EH (cell line): ENCODE measurements around the gene PSAT1.
"Not testable (repeated sequence)": the region's sequence is repeated elsewhere in the genome, so short reads cannot be mapped to it uniquely, and the experiment has no call there.

Source experiments
- DNase-seq: peaks from one replicate; pipeline ENCODE4 v3.0.0-alpha.2; 2015; ENCODE audit warnings: low read depth

Gene PSAT1

DNA sequence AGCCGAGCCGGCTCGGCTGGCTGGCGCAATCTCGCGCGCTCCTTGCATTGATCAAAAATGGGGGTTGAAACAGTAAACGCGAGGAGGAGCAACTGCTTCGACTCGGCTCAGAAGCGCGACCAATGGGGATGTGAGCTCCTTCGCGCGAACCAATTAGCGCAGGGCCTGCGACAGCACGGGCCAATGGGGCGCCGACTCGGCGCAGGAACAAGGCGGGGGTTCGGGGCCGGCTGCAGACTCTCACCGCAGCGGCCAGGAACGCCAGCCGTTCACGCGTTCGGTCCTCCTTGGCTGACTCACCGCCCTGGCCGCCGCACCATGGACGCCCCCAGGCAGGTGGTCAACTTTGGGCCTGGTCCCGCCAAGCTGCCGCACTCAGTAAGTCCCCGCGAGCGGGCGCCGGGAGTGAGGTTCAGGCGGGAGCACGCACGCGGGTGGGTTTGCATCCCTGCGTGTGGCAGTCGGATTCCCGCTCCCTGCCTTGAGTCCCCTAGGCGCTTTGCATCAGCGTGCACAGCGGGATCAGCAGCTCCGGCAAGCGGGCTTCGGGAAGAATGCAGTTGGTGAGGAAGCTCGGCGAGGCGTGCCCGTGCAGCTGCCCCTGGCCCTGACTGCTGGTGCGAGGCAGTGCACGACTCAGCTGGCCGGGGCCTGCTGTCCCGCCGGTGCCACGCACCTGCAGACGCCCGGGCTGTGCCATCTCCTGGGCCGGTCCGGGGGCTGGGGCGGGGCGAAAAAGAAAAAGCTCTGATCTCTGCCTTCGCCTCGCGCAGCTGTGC, at the start of gene PSAT1:
Gene PSAT1 (plus strand): TSS at position 233 of the 779 bp plus-strand sequence. CDS start 86 bp downstream, at position 319.
- peak; percentile 98 for DNase-seq

DNA sequence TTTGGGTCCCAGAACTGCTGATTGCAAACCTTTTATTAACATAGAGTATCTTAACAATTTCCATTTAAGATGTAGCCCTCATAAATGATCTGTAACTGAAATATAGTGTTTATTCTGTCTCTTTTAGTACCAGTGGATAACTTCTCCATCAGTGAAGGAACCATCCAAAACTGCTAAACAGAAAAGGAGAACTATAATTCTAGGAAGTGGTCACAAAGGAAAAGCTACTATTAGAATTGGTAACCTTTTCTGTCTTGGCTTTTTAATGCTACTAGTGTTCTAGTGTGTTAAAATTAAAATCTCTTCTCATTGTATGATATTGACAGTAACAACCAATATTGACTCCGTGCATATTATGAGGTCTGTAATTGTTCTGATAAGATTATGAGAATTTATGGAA, 48.3 kb upstream of the PSAT1 start:
- DNase-seq = no peak

DNA sequence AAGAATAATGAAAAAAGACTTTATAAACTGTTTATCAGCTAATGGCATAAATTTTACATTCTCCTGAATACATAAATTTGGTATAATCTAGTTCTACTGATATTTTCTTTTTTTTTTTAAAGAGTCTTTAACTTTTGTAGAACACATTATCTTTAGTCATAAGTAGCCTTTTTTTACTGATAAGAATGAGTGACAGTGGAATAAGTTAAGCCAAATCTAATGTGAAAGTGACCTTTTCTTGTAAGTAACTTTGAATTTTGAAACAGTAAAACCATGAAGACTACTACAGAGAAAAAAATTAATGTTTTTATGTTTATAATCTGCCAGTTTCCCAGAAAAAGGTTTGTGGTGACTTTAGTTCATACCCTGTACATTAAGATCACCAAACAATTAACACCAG, 47.4 kb upstream of the PSAT1 start:
- no peak for DNase-seq

DNA sequence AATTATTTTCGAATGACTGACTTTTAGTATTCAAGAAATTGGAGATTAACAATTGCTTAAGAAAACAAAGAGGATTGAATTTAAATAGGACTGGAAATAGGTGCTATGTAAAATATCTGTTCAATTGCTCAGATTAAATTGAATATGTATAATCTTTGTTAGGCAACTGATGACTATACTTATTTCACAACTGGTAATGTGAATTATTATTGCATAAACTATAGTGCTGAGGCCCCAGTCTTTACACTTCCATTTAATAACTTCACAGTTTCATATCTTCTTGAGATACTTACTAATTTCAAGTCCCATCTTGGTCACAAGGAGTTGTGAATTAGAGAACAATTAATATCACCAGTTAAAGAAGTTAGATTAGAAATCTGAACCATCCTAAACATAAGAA, 44.3 kb upstream of the PSAT1 start:
- DNase-seq = no peak

DNA sequence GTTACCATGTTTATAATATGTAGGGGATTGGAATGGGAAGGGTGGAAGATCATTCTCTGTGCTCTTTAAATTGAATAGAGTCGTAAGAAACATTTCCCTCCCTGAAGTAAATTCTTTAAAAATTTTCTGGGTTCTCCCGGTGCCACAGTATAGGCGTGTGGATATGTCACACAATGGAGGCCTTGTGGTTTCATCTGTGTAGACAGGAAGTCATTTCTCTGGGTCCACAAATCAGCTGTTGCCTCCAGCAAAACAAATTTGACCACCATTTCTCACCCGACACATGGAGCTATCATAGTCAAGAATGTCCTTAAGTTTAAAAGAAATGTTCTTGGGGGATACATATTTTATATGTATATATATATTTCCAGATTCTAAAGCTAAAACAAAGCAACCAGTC, 43.6 kb upstream of the PSAT1 start:
- DNase-seq = no peak

DNA sequence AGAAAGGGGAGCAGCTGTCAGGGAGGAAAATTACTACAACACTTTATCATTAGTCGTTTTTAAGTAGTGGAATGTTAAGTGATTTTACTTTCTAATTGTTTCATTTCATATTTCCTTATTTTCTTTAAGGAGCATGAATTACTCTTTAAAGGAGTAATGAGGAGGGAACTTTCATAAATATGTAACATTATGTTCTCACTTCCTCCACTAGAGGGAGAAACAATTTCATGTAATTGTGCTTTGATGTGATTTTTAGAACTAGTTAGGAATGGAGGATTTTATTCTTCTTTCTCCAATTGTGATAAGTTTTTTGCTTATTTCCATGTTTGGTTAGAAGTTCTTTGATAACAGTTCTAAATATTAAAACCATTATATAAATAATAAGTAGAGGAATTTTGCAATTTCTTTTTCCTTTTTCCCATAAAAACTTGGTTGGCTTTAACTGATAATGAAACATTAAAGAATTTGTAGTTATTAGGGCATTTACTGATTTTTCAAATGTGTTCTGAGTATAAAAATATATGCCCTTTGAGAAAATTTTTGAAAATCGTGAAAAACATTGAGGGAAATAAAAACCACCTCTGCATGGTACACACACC, 35.4 kb upstream of the PSAT1 start:
- DNase-seq = peak; percentile 44

DNA sequence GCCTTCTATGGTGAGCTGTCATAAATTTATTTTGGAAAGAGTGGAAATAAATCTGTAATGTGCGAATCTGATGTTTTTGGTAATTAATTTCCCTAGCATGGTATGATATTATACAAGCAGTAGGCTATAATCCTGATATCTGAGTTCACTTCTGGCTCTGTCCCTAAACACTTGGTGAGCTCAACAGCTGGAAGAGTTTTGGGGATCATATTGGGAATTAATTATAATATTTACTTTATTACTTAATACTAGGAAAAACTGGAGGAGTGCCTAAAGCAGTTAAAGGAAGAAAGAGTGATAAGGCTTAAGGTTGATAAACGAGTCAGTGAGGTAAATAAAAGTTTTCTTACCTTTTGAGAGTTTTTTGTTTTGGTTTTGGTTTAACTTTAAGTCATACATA, 34.3 kb upstream of the PSAT1 start:
- no peak for DNase-seq

DNA sequence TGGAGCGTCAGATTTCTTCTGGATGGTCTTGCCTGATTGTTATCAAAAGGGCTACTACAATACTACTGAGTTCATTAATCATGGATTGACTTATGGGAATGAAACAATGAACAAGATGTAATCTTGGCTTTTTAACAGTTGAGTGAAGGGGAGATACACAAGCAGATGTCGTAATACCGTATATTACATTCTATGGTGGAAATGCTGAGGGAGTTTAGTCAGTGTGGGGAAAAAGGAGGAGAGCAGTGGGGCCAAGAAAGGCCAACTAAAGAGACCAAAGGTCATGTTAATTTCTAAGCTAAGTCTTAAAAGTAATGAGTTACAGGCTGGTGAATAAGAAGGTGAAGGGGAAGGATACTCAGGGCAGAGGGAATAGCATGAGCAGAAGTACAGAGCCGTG, 29.0 kb upstream of the PSAT1 start:
- DNase-seq = no peak

DNA sequence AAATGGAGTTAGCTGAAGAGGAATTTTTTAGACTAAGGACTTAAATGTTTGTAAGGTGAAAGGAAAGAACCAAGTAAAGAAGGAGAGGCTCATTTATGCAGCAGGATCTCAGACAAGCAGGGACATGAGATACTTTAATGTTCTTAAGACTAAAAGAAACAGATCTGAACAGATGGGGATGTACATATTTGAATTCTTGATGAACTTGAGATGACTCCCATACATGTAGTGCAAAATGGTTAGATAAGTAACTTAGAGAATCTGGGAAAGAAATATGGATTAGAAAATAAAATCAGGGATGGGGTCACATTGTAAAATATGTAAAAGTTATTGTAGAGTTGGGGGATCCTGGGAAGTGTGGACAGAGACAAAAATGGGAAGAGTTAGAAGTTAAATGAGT, 27.1 kb upstream of the PSAT1 start:
- no peak for DNase-seq

DNA sequence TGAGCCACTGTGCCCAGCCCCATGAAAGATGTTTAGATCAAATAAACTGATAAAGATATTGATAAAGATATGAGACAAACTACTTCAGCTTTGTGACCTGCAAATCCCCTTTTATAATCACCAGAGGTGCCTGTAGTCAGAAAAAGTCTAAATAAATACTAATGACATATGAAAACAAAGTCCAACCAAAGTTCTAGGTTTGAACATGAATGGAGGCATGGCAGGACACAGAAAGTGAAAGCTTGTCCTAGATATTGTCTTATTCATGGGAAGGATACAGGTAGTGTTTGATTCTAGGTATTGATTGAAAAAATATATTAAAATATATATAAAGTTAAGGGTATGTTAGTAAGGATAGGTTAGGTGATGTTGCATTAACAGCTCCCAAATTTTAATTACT, 24.6 kb upstream of the PSAT1 start:
- DNase-seq = no peak

DNA sequence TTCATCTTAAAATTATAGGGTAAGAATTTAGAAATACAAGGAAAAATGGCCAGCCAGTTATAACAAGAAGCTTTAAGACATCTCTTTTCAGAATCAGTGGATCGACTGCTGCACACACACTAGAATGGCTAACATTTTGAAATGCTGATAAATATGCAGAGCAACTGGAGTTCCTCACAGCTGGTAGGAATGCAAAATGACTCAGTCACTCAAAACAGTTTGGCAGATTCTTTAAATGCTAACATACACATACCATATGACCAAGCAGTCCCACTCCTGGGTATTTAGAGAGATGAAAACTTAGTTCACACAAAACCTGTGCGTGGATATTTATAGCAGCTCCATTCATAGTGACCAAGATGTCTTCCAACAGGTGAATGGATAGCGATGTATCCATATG, 23.2 kb upstream of the PSAT1 start:
- peak; percentile 67 for DNase-seq

DNA sequence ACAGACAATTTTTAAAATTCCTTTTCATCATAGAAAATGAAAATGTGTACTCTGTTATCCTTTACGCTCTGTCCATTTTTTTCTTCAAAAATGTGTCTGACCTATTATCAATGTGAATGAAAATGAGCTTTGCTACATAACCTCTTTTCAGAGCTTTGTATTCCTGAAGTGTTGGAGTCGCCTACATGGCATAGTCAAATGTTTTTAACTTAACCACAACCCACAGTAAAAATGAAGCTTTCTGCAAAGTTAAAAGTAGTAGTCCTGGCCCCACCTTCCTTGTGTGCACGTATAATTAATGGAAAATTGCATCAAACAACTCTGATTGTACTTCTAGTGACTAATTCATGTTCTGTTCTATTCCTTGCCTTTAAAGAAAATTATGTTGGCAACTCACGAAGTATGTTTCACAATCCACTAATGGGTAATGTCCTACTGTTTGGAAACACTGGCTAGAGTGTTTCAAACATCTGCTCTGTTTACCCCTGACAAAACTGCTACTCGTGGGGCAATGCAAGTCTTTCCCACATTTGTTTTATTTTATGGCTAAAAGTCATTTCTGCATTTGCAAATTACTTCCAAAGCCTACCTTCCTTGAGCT, 18.6 kb upstream of the PSAT1 start:
- peak; percentile 52 for DNase-seq

DNA sequence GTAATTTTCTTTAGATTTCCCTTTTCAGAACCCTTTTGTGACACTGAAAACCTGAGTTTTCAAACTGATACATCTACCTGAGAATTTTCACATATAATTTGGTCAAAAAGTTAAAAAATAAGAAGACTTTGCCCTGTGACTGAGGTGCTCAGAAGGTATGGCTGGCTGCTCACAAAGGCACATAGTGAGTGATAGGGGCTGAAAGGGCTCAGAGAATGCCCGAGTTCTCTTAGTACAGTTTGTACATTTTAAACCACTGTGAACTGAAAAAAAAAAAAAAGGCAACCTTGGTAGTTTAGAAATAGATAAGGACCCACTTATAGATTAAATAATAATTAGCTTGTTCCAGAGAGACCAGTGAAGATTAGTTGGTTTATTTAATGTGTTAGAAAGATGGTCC, 18.1 kb upstream of the PSAT1 start:
- DNase-seq = no peak

DNA sequence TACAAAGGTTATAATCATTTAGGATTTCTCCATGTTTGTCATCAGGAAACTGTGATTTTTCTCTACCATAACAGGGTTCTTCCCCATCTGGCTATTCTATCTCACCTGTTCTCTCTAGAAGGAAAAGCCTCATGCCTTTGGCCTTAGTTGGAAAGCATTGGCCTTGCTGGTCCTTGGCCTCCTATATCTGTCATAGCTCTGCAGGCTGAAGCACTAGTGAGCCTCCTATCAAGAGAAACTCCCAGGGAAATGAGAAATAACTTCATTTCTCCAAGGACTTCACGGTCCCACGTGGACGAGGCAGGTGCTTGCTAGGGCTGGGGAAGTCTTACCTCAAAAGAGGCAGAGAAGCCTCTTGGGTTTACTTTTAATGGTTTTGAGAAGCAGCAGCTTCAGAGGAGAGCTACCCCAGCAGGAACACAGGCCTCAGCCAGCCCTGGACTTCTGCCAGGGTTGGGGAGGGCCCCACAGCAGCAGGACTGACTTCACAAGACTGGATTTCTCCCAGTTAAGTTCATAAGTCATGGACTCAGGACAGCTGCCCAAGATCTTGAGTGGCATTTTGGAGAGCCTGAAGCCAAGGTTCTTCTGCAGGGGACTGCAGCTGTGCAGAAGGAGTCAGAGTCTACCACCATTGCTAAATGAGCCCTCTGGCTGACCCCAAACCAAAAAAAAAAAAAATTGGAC, 15.8 kb upstream of the PSAT1 start:
- peak; percentile 55 for DNase-seq

DNA sequence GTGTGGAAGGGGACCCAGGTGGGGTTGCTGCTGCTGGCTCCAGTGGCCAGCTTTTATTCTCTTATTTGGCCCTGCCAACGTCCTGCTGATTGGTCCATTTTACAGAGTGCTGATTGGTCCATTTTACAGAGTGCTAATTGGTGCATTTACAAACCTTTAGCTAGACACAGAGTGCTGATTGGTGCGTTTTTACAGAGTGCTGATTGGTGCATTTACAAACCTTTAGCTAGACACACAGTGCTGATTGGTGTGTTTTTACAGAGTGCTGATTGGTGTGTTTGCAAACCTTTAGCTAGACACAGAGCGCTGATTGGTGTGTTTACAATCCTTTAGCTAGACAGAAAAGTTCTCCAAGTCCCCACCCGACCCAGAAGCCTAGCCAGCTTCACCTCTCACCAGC, 12.7 kb upstream of the PSAT1 start:
- DNase-seq = not testable (repeated sequence)

DNA sequence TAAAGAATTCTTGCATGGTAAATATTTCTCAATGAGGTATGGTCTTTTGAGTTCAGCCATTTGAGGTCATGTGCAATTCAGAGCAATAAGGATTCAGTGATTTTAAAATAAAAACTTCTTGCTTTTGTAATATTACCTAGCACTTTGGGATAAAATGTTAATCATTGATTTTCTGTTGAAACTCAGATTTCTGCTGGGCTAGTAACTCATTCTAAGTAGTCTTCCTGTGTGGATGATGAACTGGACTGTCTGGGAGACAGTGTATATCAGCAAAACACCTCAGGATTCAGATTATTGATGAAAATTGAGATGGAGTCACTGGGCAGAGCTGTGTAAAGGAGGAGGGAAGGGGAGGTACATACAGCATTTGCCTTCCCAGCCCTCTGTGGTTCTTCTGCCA, 10.8 kb upstream of the PSAT1 start:
- no peak for DNase-seq

DNA sequence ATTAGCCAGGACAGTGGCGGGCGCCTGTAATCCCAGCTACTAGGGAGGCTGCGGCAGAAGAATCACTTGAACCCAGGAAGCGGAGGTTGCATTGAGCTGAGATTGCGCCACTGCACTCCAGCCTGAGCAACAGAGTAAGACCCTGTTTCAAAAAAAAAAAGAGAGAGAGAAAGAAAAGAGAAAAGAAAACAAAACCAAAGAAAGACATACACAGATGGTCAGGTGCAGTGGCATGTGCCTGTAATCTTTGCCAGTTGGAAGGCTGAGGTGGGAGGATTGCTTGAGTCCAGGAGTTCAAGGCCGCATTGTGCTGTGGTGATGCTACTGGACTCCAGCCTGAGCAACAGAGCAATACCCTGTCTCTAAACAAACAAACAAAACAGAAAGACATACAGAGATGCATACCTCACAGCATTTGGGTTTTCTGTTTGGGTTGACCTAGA, 10.0 kb upstream of the PSAT1 start:
- no peak for DNase-seq

DNA sequence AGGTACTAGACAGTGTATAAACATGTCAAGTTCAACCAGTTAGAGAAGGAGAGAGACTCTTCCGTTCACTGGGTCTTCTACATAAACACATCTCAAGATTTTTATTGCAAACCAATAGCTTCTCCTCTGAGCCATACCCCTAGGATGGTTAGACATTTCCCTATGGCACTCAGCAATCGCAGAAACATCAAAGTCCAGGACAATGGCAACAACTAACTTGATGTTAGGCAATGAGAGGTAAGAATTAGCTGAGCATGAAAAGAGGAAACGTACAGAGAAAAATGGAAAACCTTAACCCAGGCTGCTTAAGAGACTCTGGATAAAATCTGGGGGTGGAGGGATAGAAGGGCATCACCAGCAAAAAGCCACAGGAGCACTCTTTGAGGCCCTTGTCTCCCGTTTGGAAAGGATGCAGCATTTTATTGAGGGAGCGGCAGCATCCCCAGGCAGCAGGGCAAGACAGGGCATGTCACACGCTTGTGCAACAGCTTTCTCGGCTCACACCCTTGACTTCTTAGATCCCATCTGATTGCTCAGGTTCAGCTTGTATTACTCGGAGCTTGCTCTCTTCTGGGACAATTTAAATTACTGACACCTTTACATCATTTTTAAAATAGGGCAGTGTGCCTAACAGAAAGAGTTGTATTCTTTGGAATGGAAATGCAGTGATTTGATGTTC, 8.6 kb upstream of the PSAT1 start:
- no peak for DNase-seq

DNA sequence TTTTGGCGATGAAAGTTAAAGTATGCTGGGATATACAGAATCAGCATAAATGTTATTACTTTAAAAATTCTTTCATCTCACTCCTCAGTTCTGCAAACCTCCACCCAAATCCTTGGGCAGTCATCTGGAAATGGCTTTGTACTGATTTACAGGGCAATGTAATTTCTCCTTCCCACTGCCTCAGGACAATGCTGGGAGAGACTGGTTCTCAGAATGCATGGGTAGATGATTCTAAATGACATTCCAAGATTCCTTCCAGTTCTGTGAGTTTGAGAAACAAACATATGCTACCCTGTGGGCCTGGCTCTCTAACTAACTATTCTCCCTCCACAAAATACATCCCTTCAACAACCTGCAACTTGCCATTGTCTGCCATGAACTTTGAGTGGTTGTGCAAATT, 7.5 kb upstream of the PSAT1 start:
- no peak for DNase-seq

DNA sequence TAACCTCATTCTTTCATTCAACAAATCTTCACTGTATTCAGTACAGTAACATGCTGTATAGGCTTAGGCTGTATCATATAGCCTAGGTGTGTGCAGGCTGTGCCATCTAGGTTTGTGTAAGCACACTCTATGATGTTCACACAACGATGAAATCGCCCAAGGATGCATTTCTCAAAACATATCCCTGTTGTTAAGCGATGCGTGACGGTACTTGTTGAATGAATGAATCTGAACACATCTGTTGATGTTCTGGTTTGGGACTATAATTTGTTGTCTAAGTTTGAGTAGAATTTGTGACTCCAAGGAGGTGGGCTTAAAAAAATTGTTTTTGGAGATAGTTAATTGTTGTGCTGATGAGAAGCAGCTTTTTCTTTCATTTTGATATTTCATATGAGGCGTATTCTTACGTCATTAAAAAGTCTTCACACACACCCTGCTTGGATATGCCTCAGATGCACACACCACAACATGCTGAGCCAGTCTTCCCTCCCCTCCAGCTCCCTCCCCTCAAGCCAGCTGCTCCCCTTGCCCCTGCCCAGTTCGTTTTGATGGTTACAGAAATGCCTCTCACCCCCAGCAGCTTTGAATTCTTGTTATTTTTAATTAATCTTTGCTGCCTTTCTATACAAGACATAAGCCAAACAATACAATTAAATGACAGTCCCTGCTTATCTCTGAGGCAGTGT, 5.5 kb upstream of the PSAT1 start:
- DNase-seq = no peak

DNA sequence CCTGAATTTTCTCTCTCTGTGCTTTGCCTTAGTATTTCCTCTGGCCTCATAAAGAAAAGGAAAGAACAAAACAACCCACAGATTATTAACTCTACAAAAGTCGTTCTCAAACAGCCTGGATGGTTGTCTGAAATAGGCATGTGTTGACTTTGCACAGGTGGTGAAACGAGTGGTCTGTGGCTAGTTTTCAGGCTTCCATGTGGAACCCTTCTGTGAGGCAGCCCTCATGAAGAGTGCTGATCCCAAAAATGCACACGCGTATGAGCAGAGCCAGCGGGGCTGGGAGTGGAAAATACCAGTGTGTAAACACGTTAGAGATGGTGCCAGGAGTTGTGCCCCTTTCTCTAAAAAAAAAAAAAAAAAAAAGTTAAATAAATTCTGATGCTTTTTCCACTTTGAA, 4.9 kb upstream of the PSAT1 start:
- no peak for DNase-seq
